Mucosa of gallbladder (tissue), 1 donor: ENCODE results near the gene KCNK1. TPM values are rescaled to one million over a fixed set of nuclear protein-coding genes. Genes with fewer than 3 reads are reported as not detected.

ENCODE experiments used
- DNase-seq: peaks from one replicate; pipeline ENCODE4 v3.0.0-alpha.2; 2020; ENCODE audit warnings: low spot score
- total RNA-seq: library from RNA; stranded (reverse); gene quantifications from one replicate; pipeline ENCODE4 v1.2.1, GENCODE V29; 2021
- donor health status: DM: no; HTN: no; CAD: no.

KCNK1 gene
- 24.5 TPM for total RNA-seq

GRCh38 chr1:233613252-233614172 is at the start of gene KCNK1:
Gene KCNK1 (plus strand): TSS chr1:233614106. CDS start chr1:233614172, 66 bp downstream.
- peak; percentile 80 for DNase-seq

GRCh38 chr1:233565313-233565712 is 48.6 kb upstream of the KCNK1 start:
- no peak for DNase-seq

DNA sequence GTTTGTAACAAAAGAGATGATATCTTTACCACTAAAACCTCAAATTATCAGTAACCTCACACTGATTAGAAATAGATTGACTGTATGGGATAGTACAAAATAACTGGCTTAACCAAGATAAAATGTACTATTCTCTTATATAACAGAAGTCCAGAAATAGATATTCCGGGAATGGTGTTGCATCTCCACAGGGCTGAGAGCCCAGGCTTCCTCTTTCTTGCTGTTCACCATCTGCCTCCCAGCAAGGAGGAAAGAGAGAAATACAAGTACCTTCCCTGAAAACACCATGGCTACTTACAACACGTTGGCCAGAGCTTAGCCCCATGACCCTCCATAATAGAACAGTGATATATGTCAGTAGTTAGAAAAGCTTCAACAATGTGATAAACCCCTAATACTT is 47.0 kb upstream of the KCNK1 start:
- DNase-seq, result no peak

GRCh38 chr1:233569636-233570035 is 44.3 kb upstream of the KCNK1 start:
- DNase-seq, result no peak

GRCh38 chr1:233570216-233570615 is 43.7 kb upstream of the KCNK1 start:
- no peak for DNase-seq

- DNase-seq, result no peak
Observed at GRCh38 chr1:233570706-233571105, 43.2 kb upstream of the KCNK1 start.

- DNase-seq, result no peak
Observed at GRCh38 chr1:233572896-233573295, 41.0 kb upstream of the KCNK1 start.

DNA sequence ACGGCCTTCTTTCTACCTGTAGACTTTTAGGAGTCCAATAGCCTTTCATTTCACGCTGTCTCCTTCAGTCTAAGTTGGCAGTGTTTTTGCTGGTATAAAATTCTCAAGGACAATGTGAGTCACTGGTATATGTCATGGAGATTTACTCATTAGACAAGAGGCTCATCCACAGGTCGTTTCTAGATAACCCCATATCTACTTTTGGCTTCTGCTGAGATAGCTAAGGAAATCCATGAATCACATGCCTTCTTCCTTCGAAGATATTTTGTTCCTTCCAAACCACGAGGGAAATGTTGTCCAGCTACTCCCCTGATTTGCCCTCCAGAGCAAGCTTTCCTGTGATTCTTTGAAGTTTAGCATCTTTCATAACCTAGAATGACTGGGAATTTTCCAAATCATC is 38.5 kb upstream of the KCNK1 start:
- no peak for DNase-seq

DNA sequence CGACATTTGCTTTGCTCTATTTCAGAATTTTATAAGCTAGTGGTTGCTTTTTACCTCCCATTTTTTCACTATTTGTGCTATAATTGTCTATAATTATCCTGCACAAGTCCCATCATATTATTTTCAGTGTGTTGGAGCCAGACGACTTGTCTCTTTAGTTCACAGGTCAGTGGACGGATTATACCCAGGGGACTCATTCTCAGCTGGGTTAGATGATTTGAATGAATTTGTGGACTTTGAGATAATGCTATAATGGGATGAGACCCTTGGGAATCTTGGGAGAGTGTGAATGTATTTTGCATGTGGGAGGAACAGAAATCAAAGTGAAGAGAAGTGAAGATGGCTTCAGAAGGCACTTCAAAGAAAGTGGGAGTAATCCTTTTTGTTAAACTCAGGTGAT is 31.5 kb upstream of the KCNK1 start:
- no peak for DNase-seq

DNA sequence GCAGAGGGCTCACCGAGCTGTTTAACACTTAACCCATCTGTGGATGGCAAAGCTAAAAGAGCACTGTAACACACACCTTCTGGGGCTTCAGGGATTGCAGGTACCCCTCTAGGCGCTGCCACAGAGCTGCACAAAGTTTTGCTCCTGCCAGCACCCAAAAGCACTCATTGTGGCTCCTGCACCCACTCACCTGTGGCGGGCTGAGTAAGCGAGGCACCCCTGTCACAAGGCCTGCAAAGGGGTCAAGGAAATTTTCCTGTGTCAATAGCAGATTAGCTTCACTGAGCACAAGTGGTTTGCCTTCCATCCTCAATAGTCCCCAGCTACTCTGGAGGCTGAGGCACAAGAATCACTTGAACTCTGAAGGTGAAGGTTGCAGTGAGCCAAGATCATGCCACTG is 29.5 kb upstream of the KCNK1 start:
- DNase-seq, result no peak

DNA sequence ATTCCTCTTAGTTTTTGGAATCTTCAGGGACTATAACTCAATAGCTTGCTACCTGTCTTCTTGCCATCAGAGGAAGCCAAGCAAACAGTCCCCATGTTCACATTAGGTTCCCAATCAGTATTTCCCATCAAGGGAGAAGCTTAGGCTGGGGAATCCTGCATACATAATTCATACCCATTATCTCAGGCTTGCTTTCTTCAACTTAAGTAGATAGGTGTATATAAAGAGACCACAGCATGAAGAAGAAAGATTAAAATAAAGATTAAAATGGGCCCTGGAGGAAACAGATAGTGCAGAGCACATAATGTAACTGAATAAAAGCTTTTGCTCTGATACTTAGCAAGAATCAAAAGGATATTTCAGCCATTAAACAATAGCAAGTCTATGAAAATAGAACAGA is 29.0 kb upstream of the KCNK1 start:
- DNase-seq, result no peak

DNA sequence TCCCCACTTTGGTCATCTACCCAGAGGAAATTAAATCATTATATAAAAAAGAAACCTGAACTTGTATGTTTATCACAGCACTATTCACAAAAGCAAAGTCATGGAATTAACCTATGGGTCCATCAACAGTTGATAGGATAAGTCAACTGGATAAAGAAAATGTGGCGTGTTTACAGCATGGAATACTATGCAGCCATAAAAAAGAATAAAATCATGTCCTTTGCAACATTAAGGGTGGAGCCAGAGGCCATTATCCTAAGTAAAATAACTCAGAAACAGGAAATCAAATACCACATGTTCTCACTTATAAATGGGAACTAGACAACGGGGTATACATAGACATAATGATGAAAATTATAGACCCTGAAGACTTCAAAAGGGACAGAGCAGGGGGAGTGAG is 27.6 kb upstream of the KCNK1 start:
- DNase-seq, result no peak

GRCh38 chr1:233587196-233587595 is 26.7 kb upstream of the KCNK1 start:
- DNase-seq, result no peak

DNA sequence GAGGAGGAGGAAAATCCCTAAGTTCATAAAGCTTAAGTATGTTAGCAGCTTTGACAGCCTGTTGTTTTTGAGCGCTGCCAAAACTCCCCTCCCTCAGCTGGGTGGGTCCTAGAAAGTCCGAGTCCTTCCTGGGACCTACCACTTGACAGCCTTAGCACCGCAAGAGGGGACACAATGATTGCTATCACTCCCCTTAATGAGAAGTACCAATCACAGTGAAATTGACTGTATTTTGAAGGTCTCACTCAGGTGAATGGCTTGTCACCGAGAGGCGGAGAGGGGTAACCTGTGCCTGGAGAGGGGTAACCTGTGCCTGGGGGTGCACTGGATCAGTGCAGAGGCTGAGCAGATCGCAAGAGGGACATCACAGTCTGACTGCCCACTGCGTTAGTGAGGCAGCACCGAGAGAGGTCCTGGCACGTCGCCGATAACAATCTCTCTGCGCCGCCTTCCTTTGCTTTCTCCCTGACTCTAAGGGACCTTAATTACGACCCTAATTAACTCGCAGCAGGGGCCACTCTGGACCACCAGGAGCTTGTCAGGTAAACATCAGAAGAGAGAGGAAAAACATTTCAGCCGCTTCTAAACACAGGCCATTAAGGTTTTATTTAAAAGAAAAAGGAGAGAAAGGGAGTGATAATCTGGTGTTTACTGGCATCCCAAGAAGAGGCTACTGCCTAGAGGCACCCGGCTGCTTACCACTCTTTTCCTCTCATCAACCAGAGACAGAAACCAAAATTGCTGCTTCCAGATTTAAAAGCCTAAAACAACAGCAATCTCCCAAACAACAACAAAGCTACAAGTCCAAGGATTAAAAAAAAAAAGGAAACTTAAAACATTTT is 25.7 kb upstream of the KCNK1 start:
- no peak for DNase-seq

GRCh38 chr1:233597489-233597901 is 16.4 kb upstream of the KCNK1 start:
- no peak for DNase-seq

DNA sequence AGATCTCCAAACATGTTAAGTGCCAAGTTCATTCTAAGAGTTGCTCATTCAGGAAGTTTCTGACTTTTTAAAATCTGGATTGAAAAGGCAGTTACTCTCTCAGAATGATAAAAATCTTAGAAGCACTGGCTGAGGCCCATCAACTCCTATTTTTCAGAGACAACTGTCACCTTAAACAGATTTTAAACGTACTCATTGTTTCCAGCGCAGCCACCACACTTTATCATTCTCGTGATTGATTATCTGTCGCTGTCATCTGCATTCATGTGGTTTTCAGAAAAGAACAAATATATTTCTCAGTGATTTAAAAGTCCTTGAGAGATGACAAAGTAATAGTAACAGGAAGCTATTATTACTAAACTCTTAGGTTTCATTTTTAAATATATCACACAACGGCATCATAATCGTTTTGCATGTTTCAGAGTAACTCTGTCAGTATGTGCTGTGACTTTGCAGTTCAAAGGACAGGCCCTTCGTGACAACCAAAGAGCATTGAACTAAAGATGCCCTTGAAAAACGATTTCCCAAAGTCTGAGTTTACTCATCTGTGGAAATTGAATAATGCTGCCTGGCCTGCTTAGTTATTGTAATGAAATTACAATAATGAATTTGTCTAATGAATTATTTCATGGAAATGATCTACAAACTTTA is 14.9 kb upstream of the KCNK1 start:
- no peak for DNase-seq

DNA sequence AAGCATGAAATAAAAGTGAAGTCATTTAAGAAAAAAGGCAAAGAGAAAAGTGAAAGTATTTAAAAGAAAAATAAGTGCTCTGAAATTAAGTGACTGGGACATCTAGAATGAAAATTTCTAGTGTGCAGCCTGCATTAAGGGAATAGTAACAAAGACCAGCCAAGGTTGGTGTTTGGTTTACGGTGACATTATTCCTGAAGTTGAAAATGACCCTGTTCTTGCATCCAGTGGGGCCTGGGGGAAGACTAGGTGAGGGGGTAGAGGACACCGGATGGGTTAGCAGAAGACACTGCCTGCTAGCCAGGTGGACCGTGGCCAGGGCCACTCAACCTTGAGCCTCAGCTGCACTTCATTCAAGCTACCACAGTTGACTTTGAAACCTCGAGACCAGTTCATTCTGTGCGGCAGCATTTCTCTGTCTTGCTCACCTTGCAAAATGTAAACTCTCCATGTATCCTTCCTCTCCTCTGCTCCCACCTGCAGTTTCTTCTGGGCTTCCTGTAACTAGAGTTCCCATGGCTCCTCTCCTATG is 14.3 kb upstream of the KCNK1 start:
- DNase-seq, result no peak

DNA sequence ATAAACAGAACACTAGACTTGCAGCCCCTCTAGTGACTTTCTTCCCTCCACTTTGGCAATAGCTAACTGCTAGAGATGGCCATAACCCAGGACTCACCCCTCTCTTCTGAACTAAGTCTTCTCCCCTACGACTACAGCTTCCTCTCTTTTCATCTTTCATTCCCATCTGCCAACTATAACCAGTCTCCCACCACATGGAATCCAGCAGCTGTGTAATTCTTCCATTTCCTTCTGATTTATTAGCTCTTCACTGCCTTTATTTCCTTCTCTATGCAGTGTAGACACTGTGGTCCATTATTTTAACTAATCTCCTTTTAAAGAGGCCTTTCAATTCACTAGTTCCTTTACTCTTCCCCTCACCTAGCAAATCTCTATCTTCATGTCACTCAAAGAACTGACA is 13.4 kb upstream of the KCNK1 start:
- no peak for DNase-seq

DNA sequence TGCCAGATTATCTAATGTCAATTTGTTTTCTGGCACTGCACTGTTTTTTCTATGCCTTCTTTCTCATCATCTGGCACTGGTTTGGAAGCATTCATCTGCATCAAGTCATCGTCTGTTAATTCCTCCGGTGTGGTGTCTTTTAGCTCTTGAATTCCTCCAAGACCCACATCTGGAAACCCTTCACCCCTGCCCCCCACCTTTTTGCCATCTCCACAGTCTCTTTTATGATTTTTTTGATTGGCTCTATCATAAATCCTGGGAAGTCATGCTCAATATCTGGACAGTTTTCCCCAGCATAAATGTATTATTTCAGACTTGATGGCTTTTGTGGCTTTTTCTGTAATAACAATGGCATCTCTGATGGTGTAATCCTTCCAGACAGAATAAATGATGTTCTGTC is 10.4 kb upstream of the KCNK1 start:
- DNase-seq, result no peak

DNA sequence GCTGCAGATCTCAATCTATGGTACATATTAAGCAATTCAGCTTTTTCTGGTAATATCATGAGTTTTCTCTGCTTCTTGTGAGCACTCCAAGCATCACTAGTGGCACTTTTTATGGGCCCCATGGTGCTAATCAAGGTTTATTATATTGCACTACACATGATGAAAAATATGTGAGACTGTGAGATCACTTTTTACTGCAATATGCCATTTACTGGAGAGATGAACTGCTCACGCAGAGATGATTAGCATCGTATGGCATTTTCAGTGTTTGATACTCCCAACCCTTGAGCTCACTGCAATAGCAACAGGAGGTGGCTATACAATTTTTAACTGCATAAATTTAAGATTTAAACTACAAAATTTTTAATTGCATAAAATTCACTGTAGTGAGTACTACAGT is 8.7 kb upstream of the KCNK1 start:
- no peak for DNase-seq

GRCh38 chr1:233606813-233607212 is 7.1 kb upstream of the KCNK1 start:
- no peak for DNase-seq
